ENCODE measurements around the gene SF3B5.
"Not testable (repeated sequence)": the region's sequence is repeated elsewhere in the genome, so short reads cannot be mapped to it uniquely, and the experiment has no call there.

- not testable (repeated sequence) for TF ChIP-seq CTCF (IDR thresholded peaks at IDR 0.05; ENCODE audit: insufficient read depth, low read depth, low read length); EZH2 (IDR thresholded peaks at IDR 0.05; ENCODE audit: insufficient read depth, low read length)
Observed at GRCh38 chr6:144132167-144132690, 36.9 kb upstream of the SF3B5 start.

Measured in astrocyte (in vitro differentiated cells and primary cell).